GM12878 (cell line): Measurements from ENCODE around the gene CXCR6. TPM values are rescaled to one million over a fixed set of nuclear protein-coding genes. Genes with fewer than 3 reads are reported as not detected.

Experiments
- EED ChIP-seq: sonication (generic); IDR thresholded peaks from 2 replicates; pipeline ENCODE4 v1.6.1; 2016; ENCODE audit warnings: antibody characterized with exemption, low read depth
- FOXM1 ChIP-seq: IDR thresholded peaks from 2 replicates; pipeline ENCODE4 v1.6.1; 2012; ENCODE audit warnings: low read depth, mild to moderate bottlenecking, inconsistent platforms, low read length, moderate library complexity
- HDGF ChIP-seq: fragments of 450-650 bp; IDR thresholded peaks from 2 replicates; pipeline ENCODE4 v1.6.1; 2016; ENCODE audit warnings: antibody characterized with exemption
- IRF4 ChIP-seq: IDR thresholded peaks from 2 replicates; pipeline ENCODE4 v1.6.1; 2011; ENCODE audit warnings: low read depth, low read length
- NRF1 ChIP-seq: conservative IDR thresholded peaks from 2 replicates; pipeline ENCODE4 v1.6.1; 2011; ENCODE audit warnings: mild to moderate bottlenecking, low read depth, low read length, improper control_type of control experiment
- PAX8 ChIP-seq: fragments of 450-650 bp; IDR thresholded peaks from 2 replicates; pipeline ENCODE4 v1.6.1; 2017; ENCODE audit warnings: mild to moderate bottlenecking, moderate library complexity
- SPI1 ChIP-seq: IDR thresholded peaks from 2 replicates; pipeline ENCODE4 v1.6.1; 2011; ENCODE audit warnings: low read depth, mild to moderate bottlenecking, low read length, moderate library complexity, borderline replicate concordance; ENCODE audit not compliant: insufficient read depth
- ZNF217 ChIP-seq: fragments of 450-650 bp; IDR thresholded peaks from 2 replicates; pipeline ENCODE4 v1.6.1; 2017; ENCODE audit warnings: antibody characterized with exemption, mild to moderate bottlenecking
- polyA plus RNA-seq, 11 experiments: library from polyadenylated mRNA; depleted of rRNA in 4 of 11; unstranded in 6 of 11; stranded (reverse) in 5 of 11; fragments of >200 nt; fragmentation: Nextera tagmentation in 4 of 11; fragmentation: Illumina TruSeq in 1 of 11; extraction: Ambion mirVana in 4 of 11; extraction: Trizol in 1 of 11; gene quantifications; 1 replicate in 1 of 11; 2 replicates in 10 of 11; pipeline versions ENCODE4 v1.2.1 to v1.2.3, GENCODE V29; 2011 to 2016; ENCODE audit warnings: inconsistent platforms in 2 of 11, missing spikeins in 2 of 11, low read depth in 1 of 11
- total RNA-seq, 4 experiments: library from RNA; depleted of rRNA in 3 of 4; stranded (reverse); fragments of >200 nt in 3 of 4; fragmentation: Illumina TruSeq in 1 of 4; extraction: Trizol in 1 of 4; gene quantifications; 2 replicates each; pipeline versions ENCODE4 v1.2.1 to v1.2.3, GENCODE V29; 2013 to 2021
- TF ChIP-seq, protein P1 (sequence below): fragments of 450-650 bp; formaldehyde crosslinking; IDR thresholded peaks from 2 replicates; pipeline ENCODE4 v1.4.0; 2022; ENCODE audit warnings: mild to moderate bottlenecking, moderate library complexity
- TF ChIP-seq, protein P2 (sequence below): fragments of 450-650 bp; IDR thresholded peaks from 2 replicates; pipeline ENCODE4 v1.6.1; 2016; ENCODE audit warnings: mild to moderate bottlenecking

The CXCR6 gene
- total and polyA plus RNA-seq, 10 of the 15 experiments (the other 5 are each of a cell fraction or from before 2014, with no cell fraction given) = 0.04 to 0.20 (median 0.12) TPM; not detected in 5

DNA sequence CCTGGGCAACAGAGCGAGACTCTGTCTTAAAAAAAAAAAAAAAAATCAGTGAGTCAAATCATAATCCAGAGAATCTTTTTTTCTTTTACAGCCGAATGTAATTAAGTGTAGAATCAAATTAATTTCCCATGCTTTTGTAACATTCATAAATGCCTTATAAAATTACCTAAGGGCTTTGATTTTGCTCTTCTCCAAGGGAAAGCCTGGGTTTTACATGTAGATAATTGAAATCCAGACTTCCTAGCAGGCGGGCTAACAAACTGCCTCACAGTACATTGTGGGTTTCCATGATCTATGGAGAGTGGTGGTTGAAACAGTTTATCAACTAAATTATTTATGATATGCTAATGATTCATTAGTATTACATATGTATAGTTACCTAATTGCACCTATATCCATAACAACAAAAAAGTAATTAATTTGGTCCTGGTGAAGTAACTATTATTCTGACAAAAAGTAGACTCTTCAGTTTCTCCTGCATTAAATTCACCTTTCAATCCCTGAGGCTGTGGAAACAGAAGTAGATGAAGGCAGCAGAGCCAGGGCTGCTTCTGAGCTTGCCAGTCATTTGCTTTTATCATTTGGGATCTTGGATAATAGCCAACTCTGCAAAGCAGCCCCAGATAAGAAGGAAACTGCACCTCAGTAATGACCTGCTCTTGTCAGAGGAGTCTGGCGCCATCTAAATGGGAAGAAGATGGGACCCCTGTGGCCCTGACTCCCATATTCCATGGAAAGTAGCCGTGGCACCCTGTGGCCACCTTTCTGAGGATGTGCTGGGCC, 47.4 kb upstream of the CXCR6 start (continued):
- TF ChIP-seq, protein P1, sequence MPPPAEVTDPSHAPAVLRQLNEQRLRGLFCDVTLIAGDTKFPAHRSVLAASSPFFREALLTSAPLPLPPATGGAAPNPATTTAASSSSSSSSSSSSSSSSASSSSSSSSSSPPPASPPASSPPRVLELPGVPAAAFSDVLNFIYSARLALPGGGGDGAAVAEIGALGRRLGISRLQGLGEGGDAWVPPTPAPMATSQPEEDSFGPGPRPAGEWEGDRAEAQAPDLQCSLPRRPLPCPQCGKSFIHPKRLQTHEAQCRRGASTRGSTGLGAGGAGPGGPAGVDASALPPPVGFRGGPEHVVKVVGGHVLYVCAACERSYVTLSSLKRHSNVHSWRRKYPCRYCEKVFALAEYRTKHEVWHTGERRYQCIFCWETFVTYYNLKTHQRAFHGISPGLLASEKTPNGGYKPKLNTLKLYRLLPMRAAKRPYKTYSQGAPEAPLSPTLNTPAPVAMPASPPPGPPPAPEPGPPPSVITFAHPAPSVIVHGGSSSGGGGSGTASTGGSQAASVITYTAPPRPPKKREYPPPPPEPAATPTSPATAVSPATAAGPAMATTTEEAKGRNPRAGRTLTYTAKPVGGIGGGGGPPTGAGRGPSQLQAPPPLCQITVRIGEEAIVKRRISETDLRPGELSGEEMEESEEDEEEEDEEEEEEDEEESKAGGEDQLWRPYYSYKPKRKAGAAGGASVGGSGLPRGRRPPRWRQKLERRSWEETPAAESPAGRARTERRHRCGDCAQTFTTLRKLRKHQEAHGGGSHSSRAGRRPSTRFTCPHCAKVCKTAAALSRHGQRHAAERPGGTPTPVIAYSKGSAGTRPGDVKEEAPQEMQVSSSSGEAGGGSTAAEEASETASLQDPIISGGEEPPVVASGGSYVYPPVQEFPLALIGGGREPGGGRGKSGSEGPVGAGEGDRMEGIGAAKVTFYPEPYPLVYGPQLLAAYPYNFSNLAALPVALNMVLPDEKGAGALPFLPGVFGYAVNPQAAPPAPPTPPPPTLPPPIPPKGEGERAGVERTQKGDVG = no peak
- TF ChIP-seq EED = no peak
- TF ChIP-seq ZNF217 = no peak
- TF ChIP-seq NRF1 = no peak
- no peak for TF ChIP-seq HDGF
- TF ChIP-seq PAX8 = no peak
- TF ChIP-seq SPI1 = no peak
- no peak for TF ChIP-seq FOXM1
- TF ChIP-seq, protein P2, sequence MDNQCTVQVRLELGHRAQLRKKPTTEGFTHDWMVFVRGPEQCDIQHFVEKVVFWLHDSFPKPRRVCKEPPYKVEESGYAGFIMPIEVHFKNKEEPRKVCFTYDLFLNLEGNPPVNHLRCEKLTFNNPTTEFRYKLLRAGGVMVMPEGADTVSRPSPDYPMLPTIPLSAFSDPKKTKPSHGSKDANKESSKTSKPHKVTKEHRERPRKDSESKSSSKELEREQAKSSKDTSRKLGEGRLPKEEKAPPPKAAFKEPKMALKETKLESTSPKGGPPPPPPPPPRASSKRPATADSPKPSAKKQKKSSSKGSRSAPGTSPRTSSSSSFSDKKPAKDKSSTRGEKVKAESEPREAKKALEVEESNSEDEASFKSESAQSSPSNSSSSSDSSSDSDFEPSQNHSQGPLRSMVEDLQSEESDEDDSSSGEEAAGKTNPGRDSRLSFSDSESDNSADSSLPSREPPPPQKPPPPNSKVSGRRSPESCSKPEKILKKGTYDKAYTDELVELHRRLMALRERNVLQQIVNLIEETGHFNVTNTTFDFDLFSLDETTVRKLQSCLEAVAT = no peak
- TF ChIP-seq IRF4 = no peak
